HepG2 (cell line): ENCODE results near the gene SHISA6. TPM values are rescaled to one million over a fixed set of nuclear protein-coding genes. Genes with fewer than 3 reads are reported as not detected.

Experiments
- ATAC-seq: fragments of 200-7000 bp; cut with Tn5 transposase; 3 replicates; pipeline ENCODE4 v1.9.1; 2020; ENCODE audit warnings: mild to moderate bottlenecking, moderate library complexity
- BruUV-seq: library from RNA; stranded (reverse); fragments of 400-500 nt; replicated peaks from 2 replicates; lab custom pipeline; 2021; lab: Mats Ljungman, UMichigan
- CTCF ChIA-PET: fragments of 300-600 bp; formaldehyde crosslinking; extraction: SDS; loops from one replicate; lab custom pipeline; 2021; ENCODE audit warnings: low total read pairs, inconsistent platforms, low intra/inter-chr PET ratio; lab: Yijun Ruan, JAX
- POLR2A ChIA-PET: fragments of 350-600 bp; sonication (Branson Sonifier 250); formaldehyde crosslinking; loops from one replicate; lab custom pipeline; 2020; ENCODE audit warnings: antibody characterized with exemption, inconsistent platforms; lab: Yijun Ruan, JAX
- DNase-seq: peaks from one replicate; pipeline ENCODE4 v3.0.0-alpha.2; 2015; ENCODE audit warnings: low spot score
- FAIRE-seq: peaks from 3 replicates; lab custom pipeline; 2011; peaks lifted over from hg19 to GRCh38; lab: Jason Lieb, UNC
- H2AFZ ChIP-seq: one replicate; pipeline ENCODE4 v1.6.1; 2011; ENCODE audit warnings: low read length, inconsistent platforms
- H3K27ac ChIP-seq: fragments of 300-600 bp; 3 replicates; pipeline ENCODE4 v1.8.0; 2011; ENCODE audit warnings: mixed run types, mild to moderate bottlenecking, mixed read lengths, low read length, inconsistent platforms; ENCODE audit not compliant: insufficient read depth; ENCODE audit errors: extremely low read length
- H3K27me3 ChIP-seq, 2 experiments: fragments of 200-600 bp in 1 of 2; 2 replicates in 1 of 2; 3 replicates in 1 of 2; pipeline versions ENCODE4 v1.6.0 to v1.8.0; 2011; ENCODE audit warnings: low read length in 2 of 2, mild to moderate bottlenecking in 2 of 2, moderate library complexity in 2 of 2, inconsistent platforms in 1 of 2; ENCODE audit not compliant: insufficient read depth in 2 of 2, control insufficient read depth in 1 of 2
- H3K36me3 ChIP-seq, 2 experiments: fragments of 200-600 bp in 1 of 2; replicated peaks in 1 of 2; 2 replicates in 1 of 2; 3 replicates in 1 of 2; pipeline versions ENCODE4 v1.5.1 to v1.8.0; 2011; ENCODE audit warnings: low read length in 2 of 2, inconsistent platforms in 1 of 2; ENCODE audit not compliant: insufficient read depth in 2 of 2, control insufficient read depth in 1 of 2
- H3K4me1 ChIP-seq: 2 replicates; pipeline ENCODE4 v1.5.1; 2012; ENCODE audit warnings: low read length, inconsistent platforms; ENCODE audit not compliant: insufficient read depth
- H3K4me2 ChIP-seq: 2 replicates; pipeline ENCODE4 v1.6.0; 2011; ENCODE audit warnings: low read depth, low read length, inconsistent platforms
- H3K4me3 ChIP-seq, 3 experiments: fragments of 200-600 bp in 1 of 3; sonication (generic), shearing (Covaris generic) in 1 of 3; replicated peaks in 1 of 3; 2 replicates each; pipeline ENCODE4 v1.5.1; 2011 to 2016; ENCODE audit warnings: low read length in 3 of 3, inconsistent platforms in 2 of 3, low read depth in 2 of 3, mild to moderate bottlenecking in 2 of 3, control low read depth in 1 of 3, mixed read lengths in 1 of 3; ENCODE audit not compliant: insufficient read depth in 1 of 3
- H3K79me2 ChIP-seq: one replicate; pipeline ENCODE4 v1.6.1; 2011; ENCODE audit warnings: low read length, inconsistent platforms; ENCODE audit not compliant: insufficient read depth
- H3K9ac ChIP-seq: 2 replicates; pipeline ENCODE4 v1.6.0; 2011; ENCODE audit warnings: mild to moderate bottlenecking, low read depth, low read length, inconsistent platforms; ENCODE audit not compliant: insufficient read depth
- H3K9me3 ChIP-seq: 2 replicates; pipeline ENCODE4 v1.5.1; 2012; ENCODE audit warnings: mild to moderate bottlenecking, low read length
- H4K20me1 ChIP-seq: 2 replicates; pipeline ENCODE4 v1.6.0; 2011; ENCODE audit warnings: inconsistent platforms, mild to moderate bottlenecking, low read length, moderate library complexity; ENCODE audit not compliant: insufficient read depth
- CBX5 ChIP-seq: sonication (generic); formaldehyde crosslinking; IDR thresholded peaks from 2 replicates; pipeline ENCODE4 v1.4.0; 2020; ENCODE audit warnings: missing genetic modification reagents, borderline replicate concordance
- ESRRA ChIP-seq: sonication (generic); formaldehyde crosslinking; IDR thresholded peaks from 2 replicates; pipeline ENCODE4 v1.5.1; 2020; ENCODE audit warnings: mild to moderate bottlenecking, low read depth, missing genetic modification reagents
- GABPB1 ChIP-seq: IDR thresholded peaks from 2 replicates; pipeline ENCODE4 v1.6.1; 2016; ENCODE audit warnings: mild to moderate bottlenecking, missing genetic modification reagents, moderate library complexity, missing compliant biosample characterization
- HOXA7 ChIP-seq: sonication (generic); formaldehyde crosslinking; IDR thresholded peaks from 2 replicates; pipeline ENCODE4 v1.8.1; 2022; ENCODE audit warnings: mild to moderate bottlenecking, missing genetic modification reagents, moderate library complexity
- IKZF1 ChIP-seq: fragments of 450-650 bp; IDR thresholded peaks from 2 replicates; pipeline ENCODE4 v1.7.1; 2016
- MED13 ChIP-seq: sonication (generic); formaldehyde crosslinking; IDR thresholded peaks from 2 replicates; pipeline ENCODE4 v1.5.0; 2020; ENCODE audit warnings: missing genetic modification reagents
- NFIB ChIP-seq: sonication (generic); formaldehyde crosslinking; IDR thresholded peaks from 2 replicates; pipeline ENCODE4 v1.9.0; 2021; ENCODE audit warnings: missing genetic modification reagents, mild to moderate bottlenecking, borderline replicate concordance
- ZFP90 ChIP-seq: sonication (generic); formaldehyde crosslinking; IDR thresholded peaks from 2 replicates; pipeline ENCODE4 v1.8.0; 2022; ENCODE audit warnings: missing genetic modification reagents, mild to moderate bottlenecking, inconsistent platforms, borderline replicate concordance
- ZNF335 ChIP-seq: sonication (generic); formaldehyde crosslinking; IDR thresholded peaks from 2 replicates; pipeline ENCODE4 v1.4.0; 2020; ENCODE audit warnings: missing genetic modification reagents
- ZNF383 ChIP-seq: sonication (generic); formaldehyde crosslinking; IDR thresholded peaks from 2 replicates; pipeline ENCODE4 v1.4.0; 2020; ENCODE audit warnings: missing genetic modification reagents, mild to moderate bottlenecking, borderline replicate concordance
- ZNF782 ChIP-seq: sonication (generic); formaldehyde crosslinking; IDR thresholded peaks from 2 replicates; pipeline ENCODE4 v1.4.0; 2020; ENCODE audit warnings: missing genetic modification reagents, mild to moderate bottlenecking, borderline replicate concordance
- WGBS: methylation state at CpG from one replicate; pipeline ENCODE4 v1.1.6; 2017; ENCODE audit warnings: low lambda C conversion rate; 5-methylcytosine and 5-hydroxymethylcytosine counted together
- in situ Hi-C: cut with HindIII; loops from 2 replicates; pipeline ENCODE4 v1.10.0; 2017; ENCODE audit warnings: low pct_unique_long_range_greater_than_20kb; ENCODE audit not compliant: extremely low pct_ligation_motif_present
- intact Hi-C: fragments of 100-400 bp; cut with micrococcal nuclease; formaldehyde crosslinking; loops from one replicate; pipeline ENCODE4 v1.10.0; 2022; ENCODE audit not compliant: unreplicated experiment
- polyA plus RNA-seq, 8 experiments: library from polyadenylated mRNA; depleted of rRNA in 3 of 8; stranded (reverse) in 7 of 8; unstranded in 1 of 8; fragments of >200 nt; fragmentation: Illumina TruSeq in 4 of 8; extraction: Trizol in 4 of 8; gene quantifications; 2 replicates each; pipeline versions ENCODE4 v1.2.1 to v1.2.3, GENCODE V29; 2011 to 2016; ENCODE audit warnings: low read depth in 4 of 8, missing spikeins in 1 of 8, mixed read lengths in 1 of 8; ENCODE audit not compliant: insufficient read depth in 1 of 8
- total RNA-seq, 5 experiments: library from RNA; depleted of rRNA; stranded (reverse); fragments of >200 nt; fragmentation: Illumina TruSeq; extraction: Trizol; gene quantifications; 2 replicates each; pipeline ENCODE4 v1.2.3, GENCODE V29; 2016; ENCODE audit warnings: low read depth in 1 of 5
- TF ChIP-seq, protein P1 (sequence below): sonication (generic); formaldehyde crosslinking; IDR thresholded peaks from 2 replicates; pipeline ENCODE4 v1.9.0; 2021; ENCODE audit warnings: missing genetic modification reagents, mild to moderate bottlenecking, borderline replicate concordance
- TF ChIP-seq, protein P2 (sequence below): sonication (generic); formaldehyde crosslinking; IDR thresholded peaks from 2 replicates; pipeline ENCODE4 v1.5.0; 2020; ENCODE audit warnings: mild to moderate bottlenecking, missing genetic modification reagents
- TF ChIP-seq, protein P3 (sequence below): sonication (generic); formaldehyde crosslinking; IDR thresholded peaks from 2 replicates; pipeline ENCODE4 v1.4.0; 2020; ENCODE audit warnings: missing genetic modification reagents, borderline replicate concordance
- TF ChIP-seq, protein P4 (sequence below): sonication (generic); formaldehyde crosslinking; IDR thresholded peaks from 2 replicates; pipeline ENCODE4 v1.5.0; 2020; ENCODE audit warnings: mild to moderate bottlenecking, missing genetic modification reagents

Gene SHISA6
- total and polyA plus RNA-seq, 2 of the 13 experiments (the other 11 are each of a cell fraction or from before 2014, with no cell fraction given), result not detected

DNA sequence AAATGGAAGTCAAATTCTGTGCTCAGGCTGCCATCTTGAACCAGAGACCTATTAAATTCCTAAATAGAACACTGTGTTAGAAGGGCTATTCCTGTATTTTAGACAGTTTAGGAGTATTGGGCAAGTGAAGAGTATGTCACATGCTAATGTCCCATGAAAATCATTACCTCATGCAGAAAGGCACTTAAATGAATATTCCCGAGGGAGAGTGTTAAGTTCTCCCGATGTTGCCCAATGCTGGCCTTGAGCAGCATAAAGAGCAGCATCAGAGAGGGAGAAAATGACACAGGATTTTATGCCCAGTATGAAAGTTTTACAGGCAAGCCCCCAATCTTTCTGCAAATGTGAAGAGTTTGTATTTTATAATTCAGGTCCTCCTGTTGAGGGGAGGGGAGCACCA lies 28.2 kb upstream of the SHISA6 start:
- Histone ChIP-seq H3K9ac (no peak overlapping the region), H3K27me3 (no peaks in the 10 kb centered on the region), H3K4me2 (no peak overlapping the region), H3K4me3 (no peak overlapping the region), H3K4me1 (no peaks in the 10 kb centered on the region), H2AFZ (no peak overlapping the region), H3K9me3 (peaks cover 28% of the 10 kb centered on the region), H3K36me3 (no peaks in the 10 kb centered on the region), H3K79me2 (no peaks in the 10 kb centered on the region), H4K20me1 (no peaks in the 10 kb centered on the region), H3K27ac (no peak overlapping the region)
- in situ Hi-C loops (no loop called here), intact Hi-C loops (no loop called here)
- ATAC-seq (no peak), FAIRE-seq (no peak), DNase-seq (no peak)
- WGBS, result 0% methylated on average over 2 of the region's 2 CpGs
- no TSS peak for BruUV-seq
- POLR2A ChIA-PET, result no interaction called here
- CTCF ChIA-PET, result no interaction called here
- TF ChIP-seq, protein P1, sequence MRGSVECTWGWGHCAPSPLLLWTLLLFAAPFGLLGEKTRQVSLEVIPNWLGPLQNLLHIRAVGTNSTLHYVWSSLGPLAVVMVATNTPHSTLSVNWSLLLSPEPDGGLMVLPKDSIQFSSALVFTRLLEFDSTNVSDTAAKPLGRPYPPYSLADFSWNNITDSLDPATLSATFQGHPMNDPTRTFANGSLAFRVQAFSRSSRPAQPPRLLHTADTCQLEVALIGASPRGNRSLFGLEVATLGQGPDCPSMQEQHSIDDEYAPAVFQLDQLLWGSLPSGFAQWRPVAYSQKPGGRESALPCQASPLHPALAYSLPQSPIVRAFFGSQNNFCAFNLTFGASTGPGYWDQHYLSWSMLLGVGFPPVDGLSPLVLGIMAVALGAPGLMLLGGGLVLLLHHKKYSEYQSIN (CRISPR knock-in tag), result no peak
- TF ChIP-seq, protein P2, sequence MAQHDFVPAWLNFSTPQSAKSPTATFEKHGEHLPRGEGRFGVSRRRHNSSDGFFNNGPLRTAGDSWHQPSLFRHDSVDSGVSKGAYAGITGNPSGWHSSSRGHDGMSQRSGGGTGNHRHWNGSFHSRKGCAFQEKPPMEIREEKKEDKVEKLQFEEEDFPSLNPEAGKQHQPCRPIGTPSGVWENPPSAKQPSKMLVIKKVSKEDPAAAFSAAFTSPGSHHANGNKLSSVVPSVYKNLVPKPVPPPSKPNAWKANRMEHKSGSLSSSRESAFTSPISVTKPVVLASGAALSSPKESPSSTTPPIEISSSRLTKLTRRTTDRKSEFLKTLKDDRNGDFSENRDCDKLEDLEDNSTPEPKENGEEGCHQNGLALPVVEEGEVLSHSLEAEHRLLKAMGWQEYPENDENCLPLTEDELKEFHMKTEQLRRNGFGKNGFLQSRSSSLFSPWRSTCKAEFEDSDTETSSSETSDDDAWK (CRISPR knock-in tag), result no peak
- TF ChIP-seq HOXA7 (CRISPR knock-in tag) (no peak), ZNF782 (CRISPR knock-in tag) (no peak), CBX5 (CRISPR knock-in tag) (no peak), ZNF335 (CRISPR knock-in tag) (no peak), GABPB1 (CRISPR knock-in tag) (no peak), MED13 (no peak), ESRRA (CRISPR knock-in tag) (no peak), ZNF383 (CRISPR knock-in tag) (no peak), ZFP90 (CRISPR knock-in tag) (no peak), IKZF1 (no peak), NFIB (CRISPR knock-in tag) (no peak)
- TF ChIP-seq, protein P3, sequence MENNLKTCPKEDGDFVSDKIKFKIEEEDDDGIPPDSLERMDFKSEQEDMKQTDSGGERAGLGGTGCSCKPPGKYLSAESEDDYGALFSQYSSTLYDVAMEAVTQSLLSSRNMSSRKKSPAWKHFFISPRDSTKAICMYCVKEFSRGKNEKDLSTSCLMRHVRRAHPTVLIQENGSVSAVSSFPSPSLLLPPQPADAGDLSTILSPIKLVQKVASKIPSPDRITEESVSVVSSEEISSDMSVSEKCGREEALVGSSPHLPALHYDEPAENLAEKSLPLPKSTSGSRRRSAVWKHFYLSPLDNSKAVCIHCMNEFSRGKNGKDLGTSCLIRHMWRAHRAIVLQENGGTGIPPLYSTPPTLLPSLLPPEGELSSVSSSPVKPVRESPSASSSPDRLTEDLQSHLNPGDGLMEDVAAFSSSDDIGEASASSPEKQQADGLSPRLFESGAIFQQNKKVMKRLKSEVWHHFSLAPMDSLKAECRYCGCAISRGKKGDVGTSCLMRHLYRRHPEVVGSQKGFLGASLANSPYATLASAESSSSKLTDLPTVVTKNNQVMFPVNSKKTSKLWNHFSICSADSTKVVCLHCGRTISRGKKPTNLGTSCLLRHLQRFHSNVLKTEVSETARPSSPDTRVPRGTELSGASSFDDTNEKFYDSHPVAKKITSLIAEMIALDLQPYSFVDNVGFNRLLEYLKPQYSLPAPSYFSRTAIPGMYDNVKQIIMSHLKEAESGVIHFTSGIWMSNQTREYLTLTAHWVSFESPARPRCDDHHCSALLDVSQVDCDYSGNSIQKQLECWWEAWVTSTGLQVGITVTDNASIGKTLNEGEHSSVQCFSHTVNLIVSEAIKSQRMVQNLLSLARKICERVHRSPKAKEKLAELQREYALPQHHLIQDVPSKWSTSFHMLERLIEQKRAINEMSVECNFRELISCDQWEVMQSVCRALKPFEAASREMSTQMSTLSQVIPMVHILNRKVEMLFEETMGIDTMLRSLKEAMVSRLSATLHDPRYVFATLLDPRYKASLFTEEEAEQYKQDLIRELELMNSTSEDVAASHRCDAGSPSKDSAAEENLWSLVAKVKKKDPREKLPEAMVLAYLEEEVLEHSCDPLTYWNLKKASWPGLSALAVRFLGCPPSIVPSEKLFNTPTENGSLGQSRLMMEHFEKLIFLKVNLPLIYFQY (CRISPR knock-in tag), result no peak
- TF ChIP-seq, protein P4, sequence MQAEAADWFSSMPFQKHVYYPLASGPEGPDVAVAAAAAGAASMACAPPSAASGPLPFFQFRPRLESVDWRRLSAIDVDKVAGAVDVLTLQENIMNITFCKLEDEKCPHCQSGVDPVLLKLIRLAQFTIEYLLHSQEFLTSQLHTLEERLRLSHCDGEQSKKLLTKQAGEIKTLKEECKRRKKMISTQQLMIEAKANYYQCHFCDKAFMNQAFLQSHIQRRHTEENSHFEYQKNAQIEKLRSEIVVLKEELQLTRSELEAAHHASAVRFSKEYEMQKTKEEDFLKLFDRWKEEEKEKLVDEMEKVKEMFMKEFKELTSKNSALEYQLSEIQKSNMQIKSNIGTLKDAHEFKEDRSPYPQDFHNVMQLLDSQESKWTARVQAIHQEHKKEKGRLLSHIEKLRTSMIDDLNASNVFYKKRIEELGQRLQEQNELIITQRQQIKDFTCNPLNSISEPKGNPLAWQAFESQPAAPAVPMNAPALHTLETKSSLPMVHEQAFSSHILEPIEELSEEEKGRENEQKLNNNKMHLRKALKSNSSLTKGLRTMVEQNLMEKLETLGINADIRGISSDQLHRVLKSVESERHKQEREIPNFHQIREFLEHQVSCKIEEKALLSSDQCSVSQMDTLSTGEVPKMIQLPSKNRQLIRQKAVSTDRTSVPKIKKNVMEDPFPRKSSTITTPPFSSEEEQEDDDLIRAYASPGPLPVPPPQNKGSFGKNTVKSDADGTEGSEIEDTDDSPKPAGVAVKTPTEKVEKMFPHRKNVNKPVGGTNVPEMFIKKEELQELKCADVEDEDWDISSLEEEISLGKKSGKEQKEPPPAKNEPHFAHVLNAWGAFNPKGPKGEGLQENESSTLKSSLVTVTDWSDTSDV (CRISPR knock-in tag), result no peak
